Karpas-422 (cell line): ENCODE measurements around the gene ITPK1. TPM values are rescaled to one million over a fixed set of nuclear protein-coding genes. Genes with fewer than 3 reads are reported as not detected.

ENCODE experiments used
- DNase-seq: peaks from one replicate; pipeline ENCODE4 v3.0.0-alpha.2; 2015
- H2AFZ ChIP-seq: fragments of 200-600 bp; sonication (generic); 2 replicates; pipeline ENCODE4 v1.6.1; 2014; ENCODE audit warnings: antibody characterized with exemption, low read length, mixed read lengths
- H3K27ac ChIP-seq: fragments of 200-600 bp; sonication (generic); 2 replicates; pipeline ENCODE4 v1.5.1; 2014; ENCODE audit warnings: mild to moderate bottlenecking, low read length, moderate library complexity
- H3K27me3 ChIP-seq: fragments of 200-600 bp; sonication (generic); 2 replicates; pipeline ENCODE4 v1.6.1; 2014; ENCODE audit warnings: low read length, mixed read lengths
- H3K36me3 ChIP-seq: fragments of 200-600 bp; sonication (generic); 2 replicates; pipeline ENCODE4 v1.6.1; 2014; ENCODE audit warnings: low read length, mixed read lengths; ENCODE audit not compliant: insufficient read depth
- H3K4me1 ChIP-seq: fragments of 200-600 bp; sonication (generic); 2 replicates; pipeline ENCODE4 v1.6.1; 2014; ENCODE audit warnings: mild to moderate bottlenecking, low read length, mixed read lengths
- H3K4me2 ChIP-seq: fragments of 200-600 bp; sonication (generic); 2 replicates; pipeline ENCODE4 v1.6.1; 2014; ENCODE audit warnings: low read length, low read depth, mild to moderate bottlenecking; ENCODE audit not compliant: poor library complexity, severe bottlenecking
- H3K4me3 ChIP-seq: fragments of 200-600 bp; sonication (generic); 2 replicates; pipeline ENCODE4 v1.5.1; 2014; ENCODE audit warnings: mild to moderate bottlenecking, antibody characterized with exemption, low read length, mixed read lengths
- H3K79me2 ChIP-seq: fragments of 200-600 bp; sonication (generic); 2 replicates; pipeline ENCODE4 v1.6.1; 2014; ENCODE audit warnings: mild to moderate bottlenecking, low read length, mixed read lengths
- H3K9ac ChIP-seq: fragments of 200-600 bp; sonication (generic); 2 replicates; pipeline ENCODE4 v1.6.0; 2014; ENCODE audit warnings: low read length
- H3K9me2 ChIP-seq: fragments of 200-600 bp; sonication (generic), shearing (Covaris generic); replicated peaks from 2 replicates; pipeline ENCODE4 v1.6.0; 2014; ENCODE audit warnings: mild to moderate bottlenecking, low read length, moderate library complexity; ENCODE audit not compliant: insufficient read depth
- H3K9me3 ChIP-seq: fragments of 300-700, 200-600 bp; sonication (generic); 2 replicates; pipeline ENCODE4 v1.6.1; 2014; ENCODE audit warnings: low read length, mixed read lengths
- H4K20me1 ChIP-seq: fragments of 200-600 bp; sonication (generic); 2 replicates; pipeline ENCODE4 v1.6.1; 2014; ENCODE audit warnings: mild to moderate bottlenecking, antibody characterized with exemption, low read length, low read depth; ENCODE audit not compliant: insufficient read depth
- total RNA-seq: library from RNA; depleted of rRNA; stranded (reverse); fragments of >200 nt; shearing (Covaris generic); gene quantifications from 2 replicates; pipeline ENCODE4 v1.2.3, GENCODE V29; 2014; ENCODE audit warnings: low replicate concordance

Gene ITPK1
- total RNA-seq, 1 experiment from 2014 or later = 6.3 TPM

DNA sequence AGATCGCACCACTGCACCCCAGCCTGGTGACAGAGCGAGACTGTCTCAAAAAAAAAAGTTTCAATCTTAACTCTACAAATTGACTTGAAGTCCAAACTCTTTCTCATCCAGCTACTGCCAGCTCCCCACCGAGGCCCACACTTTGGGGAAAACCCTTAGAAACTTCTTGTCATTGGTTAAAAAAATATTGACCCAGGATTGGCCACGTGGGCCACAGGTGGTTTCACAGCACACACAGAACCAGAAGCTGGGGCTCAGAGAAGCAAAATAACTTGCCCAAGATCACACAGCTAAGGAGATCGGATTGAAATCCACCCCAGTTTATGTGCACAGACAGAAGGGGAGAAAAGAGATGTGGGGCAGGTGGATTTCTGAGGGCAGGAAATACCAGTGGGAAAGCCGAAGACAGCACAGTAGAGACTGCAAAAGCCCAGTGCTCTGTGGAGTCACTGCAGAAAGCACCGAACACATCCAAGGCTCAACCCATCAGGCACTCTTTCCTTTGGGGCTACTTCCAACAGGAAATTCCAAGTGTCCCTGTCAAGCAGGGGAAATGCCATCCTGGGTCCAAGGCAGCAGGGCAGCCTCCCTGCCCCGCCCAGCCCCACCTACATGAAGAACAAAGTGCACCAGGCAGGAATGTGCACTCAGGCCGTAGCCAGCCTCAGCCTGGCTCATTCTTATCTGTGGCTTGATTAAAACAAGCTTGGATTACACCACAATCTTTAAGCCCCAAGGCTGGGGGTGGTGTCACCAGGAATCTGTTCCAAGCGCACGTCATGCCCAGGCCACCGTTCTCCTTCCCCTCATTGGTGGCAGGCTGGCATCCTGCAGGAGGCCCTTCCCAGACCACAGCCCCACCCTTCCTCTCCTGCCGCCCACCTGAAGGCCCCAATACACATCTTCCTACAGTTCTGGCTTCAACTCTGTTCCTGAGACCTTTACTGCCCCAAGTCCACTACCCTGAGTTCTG is 72.5 kb downstream of the ITPK1 start:
- Histone ChIP-seq H3K36me3 (no peaks in the 10 kb centered on the region), H3K4me2 (no peak overlapping the region), H2AFZ (no peak overlapping the region), H3K4me1 (no peaks in the 10 kb centered on the region), H3K79me2 (no peaks in the 10 kb centered on the region), H3K9me2 (no peaks in the 10 kb centered on the region), H3K4me3 (no peak overlapping the region), H3K9ac (no peak overlapping the region), H3K27ac (no peak overlapping the region), H4K20me1 (peaks cover 37% of the 10 kb centered on the region; the same call in 1 of the 2 replicates), H3K9me3 (no peaks in the 10 kb centered on the region), H3K27me3 (no peaks in the 10 kb centered on the region)
- DNase-seq = no peak

DNA sequence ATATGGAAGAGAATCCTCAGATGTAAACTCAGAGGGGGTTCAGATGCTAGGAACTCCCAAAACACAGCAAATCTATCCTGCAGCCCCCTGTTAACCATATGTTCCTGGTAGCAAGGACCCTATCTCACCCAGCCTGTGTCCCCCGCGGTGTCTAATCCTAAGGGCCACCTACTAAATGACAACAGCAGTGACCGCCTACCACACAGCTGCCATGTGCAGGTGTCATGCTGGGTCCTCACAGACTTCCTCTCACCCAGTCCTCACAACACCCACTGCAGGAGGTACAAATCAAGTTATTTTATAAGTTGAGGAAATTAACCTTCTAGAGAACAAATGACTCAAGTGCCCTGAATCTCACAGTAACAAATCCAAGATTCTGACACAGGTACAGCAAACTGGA is 73.9 kb downstream of the ITPK1 start:
- Histone ChIP-seq H3K9me3 (no peaks in the 10 kb centered on the region), H3K4me1 (no peaks in the 10 kb centered on the region), H3K9me2 (no peaks in the 10 kb centered on the region), H3K9ac (no peak overlapping the region), H3K36me3 (no peaks in the 10 kb centered on the region), H3K27ac (no peak overlapping the region), H3K4me2 (no peak overlapping the region), H4K20me1 (peaks cover 37% of the 10 kb centered on the region; the same call in 1 of the 2 replicates), H2AFZ (no peak overlapping the region), H3K27me3 (no peaks in the 10 kb centered on the region), H3K79me2 (no peaks in the 10 kb centered on the region), H3K4me3 (no peak overlapping the region)
- DNase-seq = no peak

DNA sequence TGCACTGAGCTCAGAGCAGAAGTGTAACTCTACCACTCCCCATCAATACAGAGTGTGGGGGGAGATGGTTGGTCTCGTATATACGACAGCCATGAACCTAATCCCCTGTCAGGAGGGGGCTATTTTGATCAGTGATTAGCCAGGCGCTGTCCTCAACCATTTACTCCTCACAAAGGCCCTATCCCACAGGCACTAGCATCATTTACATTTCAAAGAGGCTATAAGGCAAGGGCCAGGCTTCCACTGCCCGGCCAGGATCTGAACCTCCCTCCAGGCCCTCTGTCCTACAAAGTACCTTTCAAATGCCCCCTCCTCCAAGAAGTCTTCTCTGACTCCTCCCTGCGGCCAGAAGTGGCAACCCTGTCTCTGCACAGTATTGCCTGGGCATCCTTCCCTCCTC is 74.7 kb downstream of the ITPK1 start:
- no peak overlapping the region for H2AFZ ChIP-seq
- H3K9me3 ChIP-seq = no peaks in the 10 kb centered on the region
- no peak overlapping the region for H3K4me3 ChIP-seq
- no peak overlapping the region for H3K9ac ChIP-seq
- DNase-seq = no peak
- no peak overlapping the region for H3K4me2 ChIP-seq
- no peaks in the 10 kb centered on the region for H3K36me3 ChIP-seq
- H3K9me2 ChIP-seq = no peaks in the 10 kb centered on the region
- no peak overlapping the region for H3K27ac ChIP-seq
- H4K20me1 ChIP-seq = peaks cover 29% of the 10 kb centered on the region; the same call in 1 of the 2 replicates
- no peaks in the 10 kb centered on the region for H3K79me2 ChIP-seq
- H3K27me3 ChIP-seq = no peaks in the 10 kb centered on the region
- no peaks in the 10 kb centered on the region for H3K4me1 ChIP-seq

DNA sequence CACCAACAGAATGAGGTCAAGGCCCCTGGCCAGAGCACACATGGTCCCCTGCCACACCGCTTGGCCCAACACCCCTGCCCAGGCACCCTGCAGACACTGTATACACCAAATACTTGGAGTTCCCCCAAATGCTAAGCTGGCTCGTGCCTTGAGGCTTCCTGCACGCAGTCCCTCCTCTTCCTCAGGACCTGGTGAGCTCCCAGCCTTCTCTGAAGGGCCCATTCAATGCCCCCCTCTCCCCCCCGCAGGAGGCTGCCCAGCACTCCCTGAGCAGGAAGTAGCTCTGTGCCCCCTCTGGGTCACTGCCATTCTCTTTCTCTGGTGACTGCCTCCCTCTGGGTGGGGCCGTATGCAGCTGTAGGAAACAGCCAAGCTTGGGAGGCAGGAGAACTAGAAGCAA is 75.3 kb downstream of the ITPK1 start:
- H3K27ac ChIP-seq = no peak overlapping the region
- H4K20me1 ChIP-seq = peaks cover 27% of the 10 kb centered on the region; the same call in 1 of the 2 replicates
- H3K9ac ChIP-seq = no peak overlapping the region
- no peaks in the 10 kb centered on the region for H3K79me2 ChIP-seq
- H3K36me3 ChIP-seq = no peaks in the 10 kb centered on the region
- no peaks in the 10 kb centered on the region for H3K4me1 ChIP-seq
- H3K4me2 ChIP-seq = no peak overlapping the region
- DNase-seq = no peak
- no peaks in the 10 kb centered on the region for H3K27me3 ChIP-seq
- no peak overlapping the region for H3K4me3 ChIP-seq
- H3K9me2 ChIP-seq = no peaks in the 10 kb centered on the region
- no peaks in the 10 kb centered on the region for H3K9me3 ChIP-seq
- H2AFZ ChIP-seq = no peak overlapping the region

DNA sequence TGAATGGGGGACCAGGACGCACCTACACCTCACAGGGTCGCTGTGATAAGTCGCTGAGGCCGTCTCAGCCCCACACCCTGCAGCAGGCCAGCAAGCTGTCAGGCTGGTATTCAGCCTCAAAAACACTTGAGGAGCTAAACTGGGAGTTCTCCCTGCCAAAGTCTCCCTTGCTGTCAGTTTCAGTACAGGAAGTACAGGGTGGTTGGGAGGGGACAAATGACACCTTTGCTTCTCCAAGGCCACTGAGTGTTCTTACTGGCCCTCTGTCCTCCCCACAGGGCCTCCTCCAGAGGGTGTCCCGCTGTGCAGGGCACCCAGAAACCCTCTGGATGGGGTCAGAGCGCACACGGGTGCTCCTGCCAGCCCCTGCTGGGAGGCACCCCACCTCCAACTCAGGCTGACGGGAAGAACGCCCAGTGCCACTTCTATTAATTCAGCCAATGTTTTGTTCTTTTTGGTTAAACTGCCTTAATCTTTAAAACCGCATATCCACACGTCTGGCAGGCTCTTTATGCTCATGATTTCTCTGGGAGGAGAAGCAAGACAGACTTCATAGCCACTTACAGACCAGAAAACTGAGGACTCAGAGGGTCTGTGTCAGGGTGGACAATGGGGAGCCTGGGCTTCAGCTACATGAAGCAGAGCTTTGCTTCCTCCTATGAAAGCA is 75.9 kb downstream of the ITPK1 start:
- H3K27me3 ChIP-seq = no peaks in the 10 kb centered on the region
- H3K27ac ChIP-seq = no peak overlapping the region
- H3K4me1 ChIP-seq = no peaks in the 10 kb centered on the region
- H3K9me3 ChIP-seq = no peaks in the 10 kb centered on the region
- no peak for DNase-seq
- no peaks in the 10 kb centered on the region for H3K79me2 ChIP-seq
- no peak overlapping the region for H2AFZ ChIP-seq
- peaks cover 31% of the 10 kb centered on the region; the same call in 1 of the 2 replicates for H4K20me1 ChIP-seq
- no peak overlapping the region for H3K9ac ChIP-seq
- no peak overlapping the region for H3K4me2 ChIP-seq
- no peak overlapping the region for H3K4me3 ChIP-seq
- no peaks in the 10 kb centered on the region for H3K36me3 ChIP-seq
- no peaks in the 10 kb centered on the region for H3K9me2 ChIP-seq

DNA sequence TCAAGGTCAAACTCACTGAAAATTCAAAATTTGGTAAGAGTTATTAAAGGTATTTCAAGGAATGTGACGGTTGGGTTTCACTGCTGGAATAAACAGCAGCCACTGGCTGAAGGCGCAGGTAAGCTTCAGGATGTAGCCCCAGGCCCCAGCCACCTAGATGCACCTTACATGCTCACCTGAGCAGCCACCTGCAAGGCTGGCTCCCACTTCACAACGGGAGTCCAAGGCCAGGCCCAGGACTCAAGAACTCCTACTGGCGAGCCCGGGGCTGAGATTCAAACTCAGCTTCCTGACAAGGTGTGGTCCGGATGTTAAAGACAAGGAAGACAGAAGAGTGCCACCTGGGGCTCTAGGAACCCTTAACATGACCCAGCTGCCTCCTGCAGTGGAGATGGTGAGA is 78.4 kb downstream of the ITPK1 start:
- H3K36me3 ChIP-seq = no peaks in the 10 kb centered on the region
- no peaks in the 10 kb centered on the region for H3K4me1 ChIP-seq
- H3K4me2 ChIP-seq = no peak overlapping the region
- no peak overlapping the region for H3K9ac ChIP-seq
- no peak overlapping the region for H3K27ac ChIP-seq
- no peaks in the 10 kb centered on the region for H3K79me2 ChIP-seq
- H3K27me3 ChIP-seq = no peaks in the 10 kb centered on the region
- DNase-seq = no peak
- no peak overlapping the region for H3K4me3 ChIP-seq
- no peak overlapping the region for H2AFZ ChIP-seq
- H3K9me3 ChIP-seq = no peaks in the 10 kb centered on the region
- no peaks in the 10 kb centered on the region for H3K9me2 ChIP-seq
- peaks cover 42% of the 10 kb centered on the region for H4K20me1 ChIP-seq

DNA sequence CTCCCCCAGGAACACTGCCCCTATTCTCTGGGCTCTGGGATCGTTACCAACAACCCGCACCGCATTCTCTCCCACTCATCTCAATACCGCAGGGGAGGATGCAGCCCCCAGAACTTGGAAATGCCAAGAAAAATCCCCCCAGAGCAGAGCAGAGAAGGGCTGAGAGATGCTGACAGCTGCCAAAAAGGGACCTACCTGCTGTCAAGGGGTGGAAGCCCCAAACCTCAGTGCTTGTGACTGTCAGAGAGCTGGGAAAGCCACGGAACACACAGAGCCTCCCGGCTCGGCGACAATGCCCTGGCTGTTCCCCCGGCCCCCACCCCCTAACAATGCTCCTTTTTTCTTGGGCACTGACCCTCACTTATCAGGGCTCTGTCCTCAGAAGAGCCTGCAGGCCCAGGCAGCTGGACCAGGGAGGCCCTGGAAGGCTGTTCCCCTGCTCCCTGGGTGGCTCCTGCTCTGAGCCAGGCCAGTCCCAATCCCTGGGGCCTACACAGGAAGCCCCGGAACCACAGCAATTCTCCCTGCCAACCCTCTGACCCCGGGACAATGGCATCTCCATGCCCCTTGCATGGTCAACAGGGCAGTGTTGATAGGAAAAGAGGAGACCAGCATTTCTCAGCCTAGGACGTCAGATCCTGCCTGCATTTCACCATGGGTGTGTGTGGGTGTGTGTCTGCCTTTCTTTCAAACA is 78.9 kb downstream of the ITPK1 start:
- Histone ChIP-seq H3K9ac (no peak overlapping the region), H3K27me3 (no peaks in the 10 kb centered on the region), H3K36me3 (no peaks in the 10 kb centered on the region), H3K4me3 (no peak overlapping the region), H3K27ac (no peak overlapping the region), H3K4me1 (no peaks in the 10 kb centered on the region), H3K4me2 (no peak overlapping the region), H4K20me1 (peaks cover 42% of the 10 kb centered on the region), H3K9me2 (no peaks in the 10 kb centered on the region), H2AFZ (no peak overlapping the region), H3K9me3 (no peaks in the 10 kb centered on the region), H3K79me2 (no peaks in the 10 kb centered on the region)
- no peak for DNase-seq
